Activated CD4-positive, alpha-beta T cell treated with anti-CD3 and anti-CD28 coated beads for 24 hours (primary cell): ENCODE data around the gene PPIA.
"Not testable (repeated sequence)": the region's sequence is repeated elsewhere in the genome, so short reads cannot be mapped to it uniquely, and the experiment has no call there.

ENCODE experiments used
- DNase-seq, 2 donors: peaks; one replicate each; pipeline ENCODE4 v3.0.0-alpha.2; 2020; ENCODE audit warnings: low read depth in 2 of 2

Gene PPIA

GRCh38 chr7:44827567-44827966, 31.1 kb downstream of the PPIA start:
- DNase-seq, result no peak

GRCh38 chr7:44838751-44839150, 42.3 kb downstream of the PPIA start:
- no peak for DNase-seq

- DNase-seq, result not testable (repeated sequence)
These were observed 46.2 kb downstream of the PPIA start for GRCh38 chr7:44842675-44843074.

GRCh38 chr7:44843440-44843839, 47.0 kb downstream of the PPIA start:
- not testable (repeated sequence) for DNase-seq

- no peak for DNase-seq
These were observed 49.0 kb downstream of the PPIA start for GRCh38 chr7:44845451-44845850.

GRCh38 chr7:44846390-44846789, 49.9 kb downstream of the PPIA start:
- DNase-seq, result not testable (repeated sequence)

- DNase-seq, result no peak
These were observed 50.5 kb downstream of the PPIA start for GRCh38 chr7:44846816-44847508.

GRCh38 chr7:44847509-44847919, 51.0 kb downstream of the PPIA start:
- DNase-seq, result peak; percentile 70 to 73

- peak; percentile 99 to 100 for DNase-seq
These were observed 51.6 kb downstream of the PPIA start, which contains the start of gene H2AZ2 for GRCh38 chr7:44847920-44848634. TSS of gene H2AZ2 (minus strand) at chr7:44848087. CDS start at chr7:44847971, 116 bp downstream.

GRCh38 chr7:44849259-44849884, 52.9 kb downstream of the PPIA start:
- DNase-seq, result no peak

GRCh38 chr7:44849885-44850544, 53.5 kb downstream of the PPIA start:
- DNase-seq, result no peak

GRCh38 chr7:44852590-44852989, 56.1 kb downstream of the PPIA start:
- DNase-seq, result no peak
